Gastroesophageal sphincter (tissue), 4 donors: ENCODE measurements around the gene CELA2A. TPM values are rescaled to one million over a fixed set of nuclear protein-coding genes. Genes with fewer than 3 reads are reported as not detected.
"Not testable (repeated sequence)": the region's sequence is repeated elsewhere in the genome, so short reads cannot be mapped to it uniquely, and the experiment has no call there.

Experiments
- ATAC-seq: fragments of 150-250 bp; one replicate; pipeline ENCODE4 v1.9.1; 2016; ENCODE audit warnings: mild to moderate bottlenecking, moderate library complexity
- H3K27ac ChIP-seq, 4 donors: fragments of 200-600 bp; sonication (generic) in 3 of 4; 1 replicate in 3 of 4; 2 replicates in 1 of 4; pipeline ENCODE4 v1.5.1; 2016 to 2019
- H3K27me3 ChIP-seq: fragments of 200-600 bp; sonication (generic); one replicate; pipeline ENCODE4 v1.5.1; 2019
- H3K36me3 ChIP-seq, 2 donors: fragments of 200-600 bp; sonication (generic); one replicate each; pipeline ENCODE4 v1.5.1; 2019; ENCODE audit warnings: control low read depth in 1 of 2
- H3K4me1 ChIP-seq, 3 donors: fragments of 200-600 bp; sonication (generic); 1 replicate in 2 of 3; 2 replicates in 1 of 3; pipeline ENCODE4 v1.5.1; 2016 to 2019; ENCODE audit warnings: control low read depth in 2 of 3
- H3K4me3 ChIP-seq, 2 donors: fragments of 200-600 bp; sonication (generic); one replicate each; pipeline ENCODE4 v1.5.1; 2019; ENCODE audit warnings: mild to moderate bottlenecking in 1 of 2, moderate library complexity in 1 of 2
- H3K9me3 ChIP-seq, 3 donors: fragments of 200-600 bp; sonication (generic); one replicate each; pipeline ENCODE4 v1.5.1; 2017 to 2019; ENCODE audit warnings: control low read depth in 2 of 3
- EP300 ChIP-seq: sonication (generic); formaldehyde crosslinking; IDR thresholded peaks from one replicate; pipeline ENCODE4 v1.6.1; 2017; ENCODE audit warnings: antibody characterized with exemption, mild to moderate bottlenecking
- POLR2A ChIP-seq, 2 donors: fragments of 450-650 bp; IDR thresholded peaks; one replicate each; pipeline ENCODE4 v1.6.1; 2017; ENCODE audit warnings: antibody characterized with exemption in 2 of 2, mild to moderate bottlenecking in 2 of 2, moderate library complexity in 1 of 2
- POLR2AphosphoS5 ChIP-seq: sonication (generic); formaldehyde crosslinking; IDR thresholded peaks from one replicate; pipeline ENCODE4 v1.6.1; 2017; ENCODE audit warnings: antibody characterized with exemption
- WGBS, 2 donors: methylation state at CpG; one replicate each; pipeline ENCODE4 v1.1.5; 2018; ENCODE audit warnings: low coverage in 1 of 2; 5-methylcytosine and 5-hydroxymethylcytosine counted together
- total RNA-seq, 4 donors: library from RNA; depleted of rRNA; stranded (reverse); fragments of >200 nt; gene quantifications; one replicate each; pipeline ENCODE4 v1.1.0, GENCODE V29; 2016
- TF ChIP-seq, protein P1 (sequence below), 4 experiments: fragments of 200-600 bp in 2 of 4; fragments of 450-650 bp in 2 of 4; sonication (generic) in 1 of 4; IDR thresholded peaks; one replicate each; pipeline ENCODE4 v1.5.1; 2017 to 2019; ENCODE audit warnings: antibody characterized with exemption in 4 of 4, mild to moderate bottlenecking in 2 of 4, moderate library complexity in 2 of 4

The CELA2A gene
- total RNA-seq, 4 donors from 2014 or later = not detected

GRCh38 chr1:15508700-15509487, 52.4 kb downstream of the CELA2A start:
- Histone ChIP-seq H3K36me3 (peaks cover 0 to 70% of the 10 kb centered on the region in 2 donors), H3K4me1 (peaks cover 0 to 4% (median 0%) of the 10 kb centered on the region in 3 donors), H3K27me3 (no peaks in the 10 kb centered on the region), H3K4me3 (no peak overlapping the region), H3K27ac (no peak overlapping the region), H3K9me3 (no peaks in the 10 kb centered on the region)
- WGBS, 2 donors = 89 to 92% methylated on average over 1 to 12 of the region's 12 CpGs
- ATAC-seq = no peak
- TF ChIP-seq EP300 (no peak), POLR2A (IDR thresholded peaks at IDR 0.05) (no peak), POLR2AphosphoS5 (no peak)
- TF ChIP-seq, protein P1, sequence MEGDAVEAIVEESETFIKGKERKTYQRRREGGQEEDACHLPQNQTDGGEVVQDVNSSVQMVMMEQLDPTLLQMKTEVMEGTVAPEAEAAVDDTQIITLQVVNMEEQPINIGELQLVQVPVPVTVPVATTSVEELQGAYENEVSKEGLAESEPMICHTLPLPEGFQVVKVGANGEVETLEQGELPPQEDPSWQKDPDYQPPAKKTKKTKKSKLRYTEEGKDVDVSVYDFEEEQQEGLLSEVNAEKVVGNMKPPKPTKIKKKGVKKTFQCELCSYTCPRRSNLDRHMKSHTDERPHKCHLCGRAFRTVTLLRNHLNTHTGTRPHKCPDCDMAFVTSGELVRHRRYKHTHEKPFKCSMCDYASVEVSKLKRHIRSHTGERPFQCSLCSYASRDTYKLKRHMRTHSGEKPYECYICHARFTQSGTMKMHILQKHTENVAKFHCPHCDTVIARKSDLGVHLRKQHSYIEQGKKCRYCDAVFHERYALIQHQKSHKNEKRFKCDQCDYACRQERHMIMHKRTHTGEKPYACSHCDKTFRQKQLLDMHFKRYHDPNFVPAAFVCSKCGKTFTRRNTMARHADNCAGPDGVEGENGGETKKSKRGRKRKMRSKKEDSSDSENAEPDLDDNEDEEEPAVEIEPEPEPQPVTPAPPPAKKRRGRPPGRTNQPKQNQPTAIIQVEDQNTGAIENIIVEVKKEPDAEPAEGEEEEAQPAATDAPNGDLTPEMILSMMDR (IDR thresholded peaks at IDR 0.05) = no peak

DNA sequence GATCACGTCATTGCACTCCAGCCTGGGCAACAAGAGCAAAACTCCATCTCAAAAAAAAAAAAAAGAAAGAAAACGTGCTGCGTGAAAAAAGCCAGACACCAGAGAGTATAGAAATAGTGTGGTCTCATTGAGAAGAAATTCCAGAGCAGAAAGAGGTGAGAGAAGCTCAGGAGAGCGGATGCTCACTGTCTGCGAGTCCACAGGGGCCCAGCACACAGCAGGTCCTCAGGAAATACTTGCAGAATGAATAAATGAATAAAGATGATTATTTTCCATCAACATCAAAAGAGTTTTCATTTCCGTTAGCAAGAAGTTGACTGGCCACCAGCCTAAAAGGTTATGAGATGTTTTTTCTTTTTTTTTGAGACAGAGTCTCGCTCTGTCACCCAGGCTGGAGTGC, 53.1 kb downstream of the CELA2A start:
- no peaks in the 10 kb centered on the region for H3K27me3 ChIP-seq
- H3K27ac ChIP-seq = no peak overlapping the region
- peaks cover 0 to 70% of the 10 kb centered on the region in 2 donors for H3K36me3 ChIP-seq
- 54 to 64% methylated on average over 3 to 7 of the region's 7 CpGs for WGBS, 2 donors
- no peak overlapping the region for H3K4me3 ChIP-seq
- H3K9me3 ChIP-seq = no peaks in the 10 kb centered on the region
- peaks cover 0 to 4% (median 0%) of the 10 kb centered on the region in 3 donors for H3K4me1 ChIP-seq
- TF ChIP-seq, protein P1 (IDR thresholded peaks at IDR 0.05) = no peak
- no peak for TF ChIP-seq EP300
- no peak for TF ChIP-seq POLR2A (IDR thresholded peaks at IDR 0.05)
- no peak for TF ChIP-seq POLR2AphosphoS5
- ATAC-seq = no peak

GRCh38 chr1:15510611-15511405, 54.3 kb downstream of the CELA2A start:
- no peak for ATAC-seq
- Histone ChIP-seq H3K4me1 (peaks cover 0 to 4% (median 0%) of the 10 kb centered on the region in 3 donors), H3K27ac (no peak overlapping the region), H3K4me3 (no peak overlapping the region), H3K36me3 (peaks cover 0 to 58% of the 10 kb centered on the region in 2 donors), H3K9me3 (no peaks in the 10 kb centered on the region), H3K27me3 (no peaks in the 10 kb centered on the region)
- no peak for TF ChIP-seq EP300
- TF ChIP-seq, protein P1 (IDR thresholded peaks at IDR 0.05) = no peak
- no peak for TF ChIP-seq POLR2A (IDR thresholded peaks at IDR 0.05)
- TF ChIP-seq POLR2AphosphoS5 = no peak
- WGBS, 2 donors = 82 to 87% methylated on average over 7 to 8 of the region's 8 CpGs

DNA sequence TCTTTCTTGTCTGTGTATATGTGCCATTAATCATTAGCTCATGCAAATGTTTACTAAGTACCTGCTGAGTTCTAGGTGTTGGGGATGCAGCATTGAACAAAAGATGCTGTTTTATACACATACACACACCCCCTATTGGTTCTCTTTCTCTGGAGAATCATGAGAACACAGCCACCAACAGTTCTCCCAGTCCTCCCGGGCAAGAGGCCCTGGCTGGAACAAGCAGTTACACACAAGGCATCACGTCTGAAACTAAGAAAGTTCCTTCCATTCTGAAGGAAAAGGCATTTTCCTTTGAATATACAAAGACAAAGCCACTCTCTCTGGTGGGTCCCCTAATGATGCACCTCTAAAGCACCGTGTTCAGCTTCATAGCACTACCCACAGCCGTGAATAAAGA, 56.7 kb downstream of the CELA2A start:
- Histone ChIP-seq H3K36me3 (peaks cover 0 to 54% of the 10 kb centered on the region in 2 donors), H3K27me3 (no peaks in the 10 kb centered on the region), H3K4me3 (no peak overlapping the region), H3K4me1 (peaks cover 0 to 4% (median 0%) of the 10 kb centered on the region in 3 donors), H3K27ac (no peak overlapping the region), H3K9me3 (no peaks in the 10 kb centered on the region)
- no peak for ATAC-seq
- no peak for TF ChIP-seq EP300
- no peak for TF ChIP-seq POLR2AphosphoS5
- 69% methylated on average over 4 of the region's 4 CpGs; no CpG with 5 or more reads in 1 of the 2 donors for WGBS, 2 donors

- Histone ChIP-seq H3K4me3 (no peak overlapping the region), H3K27me3 (no peaks in the 10 kb centered on the region), H3K9me3 (no peaks in the 10 kb centered on the region), H3K4me1 (peaks cover 0 to 4% (median 0%) of the 10 kb centered on the region in 3 donors), H3K36me3 (peaks cover 0 to 51% of the 10 kb centered on the region in 2 donors), H3K27ac (no peak overlapping the region)
- 95 to 100% methylated on average over 1 to 3 of the region's 3 CpGs for WGBS, 2 donors
- ATAC-seq = no peak
- TF ChIP-seq, protein P1 (IDR thresholded peaks at IDR 0.05) = no peak
- TF ChIP-seq POLR2AphosphoS5 (no peak), EP300 (no peak), POLR2A (IDR thresholded peaks at IDR 0.05) (no peak)
These were observed 57.4 kb downstream of the CELA2A start for GRCh38 chr1:15513919-15514318.

GRCh38 chr1:15514557-15514956, 58.0 kb downstream of the CELA2A start:
- ATAC-seq, H3K4me3 ChIP-seq, H3K27me3 ChIP-seq, H3K9me3 ChIP-seq, H3K27ac ChIP-seq, H3K4me1 ChIP-seq: not testable (repeated sequence)
- 87 to 100% methylated on average over 2 to 3 of the region's 5 CpGs for WGBS, 2 donors
- peaks cover 0 to 48% of the 10 kb centered on the region in 2 donors for H3K36me3 ChIP-seq
